ENCODE results near the gene ACKR3.

ACKR3 gene

DNA sequence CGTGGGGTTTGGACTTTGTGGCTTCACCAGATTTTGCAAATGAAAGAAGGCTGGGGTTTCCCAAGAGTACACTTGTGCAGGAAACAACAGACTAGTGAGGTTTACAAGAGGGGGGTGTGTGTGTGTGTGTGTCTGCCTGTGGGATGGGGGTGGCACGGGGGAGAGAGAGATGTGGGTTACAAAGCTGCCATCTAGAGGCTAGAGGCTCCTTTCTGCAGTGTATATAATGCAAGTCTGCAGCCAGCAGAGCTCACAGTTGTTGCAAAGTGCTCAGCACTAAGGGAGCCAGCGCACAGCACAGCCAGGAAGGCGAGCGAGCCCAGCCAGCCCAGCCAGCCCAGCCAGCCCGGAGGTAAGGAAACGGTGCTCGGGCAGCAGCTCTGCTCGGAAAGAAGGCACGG lies at the start of gene ACKR3:
Gene ACKR3 (plus strand): TSS at position 253 of the 401 bp plus-strand sequence. CDS start 10,641 bp downstream, outside the sequence.
- no peak for DNase-seq (ENCODE audit: low read depth)
- peak within 1 kb of the TSS; percentile 39 for H3K4me3 ChIP-seq (ENCODE audit: low read depth, low read length)
- TF ChIP-seq, protein P1, sequence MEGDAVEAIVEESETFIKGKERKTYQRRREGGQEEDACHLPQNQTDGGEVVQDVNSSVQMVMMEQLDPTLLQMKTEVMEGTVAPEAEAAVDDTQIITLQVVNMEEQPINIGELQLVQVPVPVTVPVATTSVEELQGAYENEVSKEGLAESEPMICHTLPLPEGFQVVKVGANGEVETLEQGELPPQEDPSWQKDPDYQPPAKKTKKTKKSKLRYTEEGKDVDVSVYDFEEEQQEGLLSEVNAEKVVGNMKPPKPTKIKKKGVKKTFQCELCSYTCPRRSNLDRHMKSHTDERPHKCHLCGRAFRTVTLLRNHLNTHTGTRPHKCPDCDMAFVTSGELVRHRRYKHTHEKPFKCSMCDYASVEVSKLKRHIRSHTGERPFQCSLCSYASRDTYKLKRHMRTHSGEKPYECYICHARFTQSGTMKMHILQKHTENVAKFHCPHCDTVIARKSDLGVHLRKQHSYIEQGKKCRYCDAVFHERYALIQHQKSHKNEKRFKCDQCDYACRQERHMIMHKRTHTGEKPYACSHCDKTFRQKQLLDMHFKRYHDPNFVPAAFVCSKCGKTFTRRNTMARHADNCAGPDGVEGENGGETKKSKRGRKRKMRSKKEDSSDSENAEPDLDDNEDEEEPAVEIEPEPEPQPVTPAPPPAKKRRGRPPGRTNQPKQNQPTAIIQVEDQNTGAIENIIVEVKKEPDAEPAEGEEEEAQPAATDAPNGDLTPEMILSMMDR (IDR thresholded peaks at IDR 0.05; ENCODE audit: low read depth, low read length, missing control alignments) = peak; percentile 63

DNA sequence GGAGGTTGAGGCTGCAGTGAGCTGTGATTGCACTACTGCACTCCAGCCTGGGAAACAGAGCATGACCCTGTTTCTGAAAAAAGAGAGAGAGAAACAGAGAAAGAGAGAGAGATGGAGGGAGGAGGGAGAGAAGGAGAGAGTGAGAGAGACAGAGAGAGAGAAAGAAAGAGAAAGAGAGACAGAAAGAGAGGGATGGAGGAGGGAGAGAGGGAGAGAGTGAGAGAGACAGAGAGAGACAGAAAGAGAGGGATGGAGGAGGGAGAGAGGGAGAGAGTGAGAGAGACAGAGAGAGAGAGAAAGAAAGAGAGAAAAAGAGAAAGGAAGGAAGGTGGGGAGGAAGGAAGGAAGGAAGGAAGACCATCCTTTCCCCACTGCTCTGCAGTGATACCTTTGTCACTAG lies 48.1 kb upstream of the ACKR3 start:
- TF ChIP-seq, protein P1 (IDR thresholded peaks at IDR 0.05; ENCODE audit: low read depth, low read length, missing control alignments) = no peak
- no peak for DNase-seq (ENCODE audit: low read depth)
- no peak overlapping the region for H3K4me3 ChIP-seq (ENCODE audit: low read depth, low read length)

DNA sequence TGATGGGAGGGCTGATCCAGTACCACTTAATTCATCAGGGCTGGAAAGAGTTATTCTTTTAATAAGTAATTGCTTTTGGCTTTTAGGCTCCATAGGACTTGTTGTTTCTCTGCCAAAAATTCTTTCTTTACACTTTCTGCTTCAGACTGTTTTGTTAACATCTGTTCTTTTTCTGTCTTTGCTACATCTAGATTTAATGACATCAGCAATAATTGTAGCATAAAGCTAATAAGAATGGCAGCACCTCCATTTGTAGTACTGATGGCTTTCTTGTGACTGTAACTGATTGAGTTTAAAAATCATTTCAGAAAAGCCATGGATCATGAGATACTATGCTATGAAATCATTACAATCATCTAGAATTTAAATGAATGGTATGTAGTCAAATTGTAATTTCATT lies 46.4 kb upstream of the ACKR3 start:
- H3K4me3 ChIP-seq (ENCODE audit: low read depth, low read length) = no peak overlapping the region
- DNase-seq (ENCODE audit: low read depth) = no peak
- TF ChIP-seq, protein P1 (IDR thresholded peaks at IDR 0.05; ENCODE audit: low read depth, low read length, missing control alignments) = no peak

GRCh38 chr2:236525411-236525997 lies 44.1 kb upstream of the ACKR3 start:
- TF ChIP-seq, protein P1 (IDR thresholded peaks at IDR 0.05; ENCODE audit: low read depth, low read length, missing control alignments) = no peak
- H3K4me3 ChIP-seq (ENCODE audit: low read depth, low read length) = no peak overlapping the region
- no peak for DNase-seq (ENCODE audit: low read depth)

DNA sequence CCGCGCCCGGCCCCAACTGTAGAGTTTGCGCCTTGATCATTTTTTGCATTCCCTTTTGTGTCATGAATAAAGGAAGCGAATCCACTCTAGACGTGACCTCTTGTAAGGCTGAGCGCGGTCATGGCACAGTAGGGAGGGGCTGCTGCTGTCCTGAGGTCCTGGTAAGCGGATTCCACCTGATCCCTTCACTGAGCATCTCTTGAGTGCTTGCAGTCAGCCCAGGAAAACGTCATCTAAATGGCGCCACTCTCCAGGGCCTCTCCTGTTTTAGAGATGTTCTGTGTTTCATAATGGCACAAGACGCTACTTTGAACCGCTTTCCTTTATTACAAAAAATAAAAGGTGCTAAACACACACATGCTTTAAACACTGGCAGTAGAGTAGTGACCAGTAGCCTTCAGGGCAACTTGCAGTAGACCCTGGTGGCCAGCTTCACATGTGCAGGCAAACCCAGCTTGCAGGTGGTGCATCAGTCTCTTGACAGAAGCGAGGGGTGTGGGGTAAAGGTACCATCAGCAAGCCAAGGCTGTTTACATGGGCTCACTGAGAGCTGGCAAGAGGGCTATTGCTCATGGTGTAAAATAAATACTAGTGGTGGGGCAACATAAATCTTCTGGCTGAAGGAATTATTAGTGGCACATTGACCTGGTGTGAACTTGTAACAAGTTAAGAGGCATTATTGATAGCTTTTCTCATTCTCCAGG lies 43.0 kb upstream of the ACKR3 start:
- no peak for DNase-seq (ENCODE audit: low read depth)
- H3K4me3 ChIP-seq (ENCODE audit: low read depth, low read length) = no peak overlapping the region

DNA sequence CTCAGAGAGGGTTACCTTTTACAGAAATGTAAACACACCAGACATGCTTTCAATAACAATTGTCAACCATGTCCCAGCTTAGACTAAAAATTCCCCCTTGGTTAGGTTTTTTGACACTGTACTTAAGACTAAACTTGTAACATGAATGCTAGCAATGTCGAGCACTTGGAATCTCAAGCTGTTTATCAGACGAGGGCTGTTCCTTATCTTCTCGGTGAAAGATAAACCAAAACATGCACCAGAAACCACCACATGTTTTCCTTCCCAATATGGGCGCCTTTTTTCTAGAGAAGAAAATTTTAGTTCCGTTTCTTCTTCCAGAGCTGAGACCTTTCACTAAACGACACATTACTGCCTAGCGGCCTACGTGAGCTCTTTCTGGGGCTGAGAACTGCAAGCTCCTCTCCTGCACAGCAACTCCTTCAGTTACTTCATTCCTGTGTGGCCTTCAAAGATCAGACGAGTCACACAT lies 42.4 kb upstream of the ACKR3 start:
- H3K4me3 ChIP-seq (ENCODE audit: low read depth, low read length) = no peak overlapping the region
- no peak for DNase-seq (ENCODE audit: low read depth)
- TF ChIP-seq, protein P1 (IDR thresholded peaks at IDR 0.05; ENCODE audit: low read depth, low read length, missing control alignments) = no peak

More for the DNA sequence above, 43.0 kb upstream of the ACKR3 start:
- TF ChIP-seq, protein P1 (IDR thresholded peaks at IDR 0.05; ENCODE audit: low read depth, low read length, missing control alignments) = no peak

Measured in GM12864 (cell line).